OCI-LY3 (cell line): ENCODE measurements around the gene IKZF5.

Experiments used
- H2AFZ ChIP-seq: fragments of 200-600, 300-600 bp; shearing (Covaris generic); 2 replicates; pipeline ENCODE4 v1.6.0; 2014; ENCODE audit warnings: antibody characterized with exemption, low read depth, low read length
- H3K27ac ChIP-seq: fragments of 200-600, 300-600 bp; sonication (generic); 2 replicates; pipeline ENCODE4 v1.5.1; 2014; ENCODE audit warnings: mild to moderate bottlenecking, low read length, moderate library complexity, mixed read lengths
- H3K27me3 ChIP-seq: fragments of 200-600, 300-600 bp; sonication (generic); 2 replicates; pipeline ENCODE4 v1.6.1; 2014; ENCODE audit warnings: low read depth, low read length, mixed read lengths
- H3K36me3 ChIP-seq: fragments of 200-600, 300-600 bp; sonication (generic); replicated peaks from 2 replicates; pipeline ENCODE3; 2014; ENCODE audit warnings: low read depth, low read length, mixed read lengths
- H3K4me1 ChIP-seq: fragments of 300-600, 200-600 bp; sonication (generic); 2 replicates; pipeline ENCODE4 v1.6.1; 2014; ENCODE audit warnings: low read length, mixed read lengths
- H3K4me2 ChIP-seq: fragments of 200-600, 300-600 bp; sonication (generic); 2 replicates; pipeline ENCODE4 v1.6.1; 2014; ENCODE audit warnings: low read length, mixed read lengths
- H3K4me3 ChIP-seq: fragments of 300-600, 200-600 bp; sonication (generic); 2 replicates; pipeline ENCODE4 v1.5.1; 2014; ENCODE audit warnings: antibody characterized with exemption, mild to moderate bottlenecking, low read length, moderate library complexity
- H3K79me2 ChIP-seq: fragments of 300-600, 200-600 bp; shearing (Covaris generic); 2 replicates; pipeline ENCODE4 v1.6.1; 2014; ENCODE audit warnings: mild to moderate bottlenecking, low read length, mixed read lengths
- H3K9ac ChIP-seq: fragments of 300-600, 200-600 bp; shearing (Covaris generic); 2 replicates; pipeline ENCODE4 v1.6.0; 2014; ENCODE audit warnings: mild to moderate bottlenecking, low read length, moderate library complexity
- H3K9me3 ChIP-seq: fragments of 200-600, 300-600 bp; shearing (Covaris generic); 2 replicates; pipeline ENCODE4 v1.6.1; 2014; ENCODE audit warnings: low read length, mixed read lengths; ENCODE audit not compliant: insufficient read depth
- H4K20me1 ChIP-seq: fragments of 200-600, 300-600 bp; sonication (generic); 2 replicates; pipeline ENCODE4 v1.6.1; 2016; ENCODE audit warnings: low read length, mixed read lengths; ENCODE audit not compliant: insufficient read depth
- CTCF ChIP-seq: fragments of 200-600, 300-600 bp; sonication (generic); IDR thresholded peaks from 2 replicates; pipeline ENCODE4 v1.5.1; 2014; ENCODE audit warnings: antibody characterized with exemption, low read length, low read depth
- EZH2phosphoT487 ChIP-seq: fragments of 200-600 bp; shearing (Covaris generic); IDR thresholded peaks from 2 replicates; pipeline ENCODE4 v1.6.1; 2018; ENCODE audit warnings: antibody characterized with exemption, mixed run types, low read depth

The IKZF5 gene

GRCh38 chr10:122968698-122969097 is 39.9 kb downstream of the IKZF5 start:
- H3K9me3 ChIP-seq, result no peaks in the 10 kb centered on the region
- no peak overlapping the region for H3K4me3 ChIP-seq
- H2AFZ ChIP-seq, result no peak overlapping the region
- peaks cover 4% of the 10 kb centered on the region for H3K4me1 ChIP-seq
- H3K79me2 ChIP-seq, result no peaks in the 10 kb centered on the region
- H3K27me3 ChIP-seq, result no peaks in the 10 kb centered on the region
- H3K36me3 ChIP-seq, result no peaks in the 10 kb centered on the region
- no peak overlapping the region for H3K9ac ChIP-seq
- no peak for TF ChIP-seq EZH2phosphoT487
- no peak for TF ChIP-seq CTCF
- no peaks in the 10 kb centered on the region for H4K20me1 ChIP-seq
- no peak overlapping the region for H3K4me2 ChIP-seq
- H3K27ac ChIP-seq, result no peak overlapping the region

GRCh38 chr10:122966879-122967278 is 41.7 kb downstream of the IKZF5 start:
- H3K4me1 ChIP-seq, result no peaks in the 10 kb centered on the region
- H3K79me2 ChIP-seq, result no peaks in the 10 kb centered on the region
- no peak for TF ChIP-seq EZH2phosphoT487
- no peak for TF ChIP-seq CTCF

GRCh38 chr10:122962405-122962804 is 46.2 kb downstream of the IKZF5 start:
- Histone ChIP-seq H3K9ac (no peak overlapping the region), H3K79me2 (no peaks in the 10 kb centered on the region), H3K4me3 (no peak overlapping the region), H3K4me2 (no peak overlapping the region), H3K27ac (no peak overlapping the region), H3K4me1 (no peaks in the 10 kb centered on the region), H4K20me1 (no peaks in the 10 kb centered on the region), H2AFZ (no peak overlapping the region), H3K36me3 (no peaks in the 10 kb centered on the region), H3K9me3 (no peaks in the 10 kb centered on the region), H3K27me3 (no peaks in the 10 kb centered on the region)
- TF ChIP-seq CTCF, result no peak
- no peak for TF ChIP-seq EZH2phosphoT487

More at GRCh38 chr10:122966879-122967278, 41.7 kb downstream of the IKZF5 start:
- Histone ChIP-seq H3K9me3 (no peaks in the 10 kb centered on the region), H3K27me3 (no peaks in the 10 kb centered on the region), H2AFZ (no peak overlapping the region), H3K4me3 (no peak overlapping the region), H3K9ac (no peak overlapping the region), H4K20me1 (no peaks in the 10 kb centered on the region), H3K36me3 (no peaks in the 10 kb centered on the region), H3K4me2 (no peak overlapping the region), H3K27ac (no peak overlapping the region)

GRCh38 chr10:122957474-122957873 is 51.1 kb downstream of the IKZF5 start:
- TF ChIP-seq CTCF (no peak), EZH2phosphoT487 (no peak)
- H3K27me3 ChIP-seq, result no peaks in the 10 kb centered on the region
- no peaks in the 10 kb centered on the region for H3K36me3 ChIP-seq
- H3K4me2 ChIP-seq, result no peak overlapping the region
- no peaks in the 10 kb centered on the region for H3K9me3 ChIP-seq
- H3K27ac ChIP-seq, result no peak overlapping the region
- H2AFZ ChIP-seq, result no peak overlapping the region
- H3K4me3 ChIP-seq, result no peak overlapping the region
- H3K4me1 ChIP-seq, result peaks cover 5% of the 10 kb centered on the region
- peaks cover 4% of the 10 kb centered on the region for H3K79me2 ChIP-seq
- H3K9ac ChIP-seq, result no peak overlapping the region
- no peaks in the 10 kb centered on the region for H4K20me1 ChIP-seq
